Suprapubic skin (tissue), 4 donors: Measurements from ENCODE around the gene SFSWAP. TPM values are rescaled to one million over a fixed set of nuclear protein-coding genes. Genes with fewer than 3 reads are reported as not detected.
A peak's percentile ranks its signal among the peaks of the same experiment; 100 is the strongest.

Experiments
- DNase-seq, 2 donors: peaks; one replicate each; pipeline ENCODE4 v3.0.0-alpha.2; 2019; ENCODE audit warnings: low spot score in 2 of 2
- H3K27ac ChIP-seq: fragments of 200-600 bp; sonication (generic); one replicate; pipeline ENCODE4 v1.5.1; 2019
- H3K27me3 ChIP-seq: fragments of 200-600 bp; sonication (generic); one replicate; pipeline ENCODE4 v1.5.1; 2019
- H3K36me3 ChIP-seq: fragments of 200-600 bp; sonication (generic); one replicate; pipeline ENCODE4 v1.5.1; 2019
- H3K4me1 ChIP-seq: fragments of 200-600 bp; sonication (generic); one replicate; pipeline ENCODE4 v1.5.1; 2019
- H3K4me3 ChIP-seq: fragments of 200-600 bp; sonication (generic); one replicate; pipeline ENCODE4 v1.5.1; 2019; ENCODE audit warnings: mild to moderate bottlenecking
- H3K9me3 ChIP-seq: fragments of 200-600 bp; sonication (generic); one replicate; pipeline ENCODE4 v1.5.1; 2019
- EP300 ChIP-seq: sonication (generic); formaldehyde crosslinking; IDR thresholded peaks from one replicate; pipeline ENCODE4 v1.6.1; 2017; ENCODE audit warnings: antibody characterized with exemption
- POLR2A ChIP-seq, 2 donors: fragments of 450-650 bp; IDR thresholded peaks; one replicate each; pipeline ENCODE4 v1.6.1; 2017; ENCODE audit warnings: antibody characterized with exemption in 2 of 2, mild to moderate bottlenecking in 2 of 2, moderate library complexity in 2 of 2
- POLR2AphosphoS5 ChIP-seq, 3 donors: sonication (generic); formaldehyde crosslinking; IDR thresholded peaks; one replicate each; pipeline ENCODE4 v1.6.1; 2017; ENCODE audit warnings: antibody characterized with exemption in 3 of 3
- WGBS: methylation state at CpG from one replicate; pipeline ENCODE4 v1.1.5; 2018; 5-methylcytosine and 5-hydroxymethylcytosine counted together
- total RNA-seq, 4 donors: library from RNA; depleted of rRNA; stranded (reverse); fragments of >200 nt; gene quantifications; one replicate each; pipeline ENCODE4 v1.1.0, GENCODE V29; 2016
- TF ChIP-seq, protein P1 (sequence below), 2 donors: fragments of 200-600 bp in 1 of 2; fragments of 450-650 bp in 1 of 2; sonication (generic) in 1 of 2; IDR thresholded peaks; one replicate each; pipeline ENCODE4 v1.5.1; 2016 to 2019; ENCODE audit warnings: antibody characterized with exemption in 2 of 2, mild to moderate bottlenecking in 1 of 2, moderate library complexity in 1 of 2

SFSWAP gene
- total RNA-seq, 4 donors from 2014 or later: 41.3 to 107 (median 49.9) TPM

DNA sequence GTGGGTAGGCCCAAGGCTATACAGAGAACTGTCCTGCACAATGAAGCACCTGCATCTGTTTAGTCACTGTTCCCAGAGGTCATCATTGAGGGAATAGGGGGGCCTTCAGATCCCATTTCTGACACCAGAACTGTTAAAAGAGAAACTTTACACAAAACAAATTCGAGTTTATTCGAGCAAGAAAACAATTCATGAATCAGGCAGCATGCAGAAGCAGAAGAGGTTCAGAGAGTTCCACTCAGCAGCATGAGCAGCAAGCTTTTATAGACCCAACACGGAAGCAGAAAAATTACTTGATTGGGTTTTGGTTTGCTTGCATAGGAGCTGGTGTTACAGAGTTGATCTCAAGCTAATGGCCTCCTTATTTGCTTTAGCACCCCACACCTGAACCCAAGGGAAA, 1.7 kb upstream of the SFSWAP start:
- 90% methylated on average over 3 of the region's 3 CpGs for WGBS
- no peaks in the 10 kb centered on the region for H3K27me3 ChIP-seq
- no peak overlapping the region for H3K27ac ChIP-seq
- peaks cover 9% of the 10 kb centered on the region for H3K9me3 ChIP-seq
- TF ChIP-seq EP300 (no peak), POLR2A (IDR thresholded peaks at IDR 0.05) (no peak), POLR2AphosphoS5 (IDR thresholded peaks at IDR 0.05) (no peak)
- TF ChIP-seq, protein P1, sequence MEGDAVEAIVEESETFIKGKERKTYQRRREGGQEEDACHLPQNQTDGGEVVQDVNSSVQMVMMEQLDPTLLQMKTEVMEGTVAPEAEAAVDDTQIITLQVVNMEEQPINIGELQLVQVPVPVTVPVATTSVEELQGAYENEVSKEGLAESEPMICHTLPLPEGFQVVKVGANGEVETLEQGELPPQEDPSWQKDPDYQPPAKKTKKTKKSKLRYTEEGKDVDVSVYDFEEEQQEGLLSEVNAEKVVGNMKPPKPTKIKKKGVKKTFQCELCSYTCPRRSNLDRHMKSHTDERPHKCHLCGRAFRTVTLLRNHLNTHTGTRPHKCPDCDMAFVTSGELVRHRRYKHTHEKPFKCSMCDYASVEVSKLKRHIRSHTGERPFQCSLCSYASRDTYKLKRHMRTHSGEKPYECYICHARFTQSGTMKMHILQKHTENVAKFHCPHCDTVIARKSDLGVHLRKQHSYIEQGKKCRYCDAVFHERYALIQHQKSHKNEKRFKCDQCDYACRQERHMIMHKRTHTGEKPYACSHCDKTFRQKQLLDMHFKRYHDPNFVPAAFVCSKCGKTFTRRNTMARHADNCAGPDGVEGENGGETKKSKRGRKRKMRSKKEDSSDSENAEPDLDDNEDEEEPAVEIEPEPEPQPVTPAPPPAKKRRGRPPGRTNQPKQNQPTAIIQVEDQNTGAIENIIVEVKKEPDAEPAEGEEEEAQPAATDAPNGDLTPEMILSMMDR (IDR thresholded peaks at IDR 0.05): no peak
- peaks cover 26% of the 10 kb centered on the region for H3K4me1 ChIP-seq
- no peak overlapping the region for H3K4me3 ChIP-seq
- H3K36me3 ChIP-seq: peaks cover 8% of the 10 kb centered on the region
- no peak for DNase-seq

DNA sequence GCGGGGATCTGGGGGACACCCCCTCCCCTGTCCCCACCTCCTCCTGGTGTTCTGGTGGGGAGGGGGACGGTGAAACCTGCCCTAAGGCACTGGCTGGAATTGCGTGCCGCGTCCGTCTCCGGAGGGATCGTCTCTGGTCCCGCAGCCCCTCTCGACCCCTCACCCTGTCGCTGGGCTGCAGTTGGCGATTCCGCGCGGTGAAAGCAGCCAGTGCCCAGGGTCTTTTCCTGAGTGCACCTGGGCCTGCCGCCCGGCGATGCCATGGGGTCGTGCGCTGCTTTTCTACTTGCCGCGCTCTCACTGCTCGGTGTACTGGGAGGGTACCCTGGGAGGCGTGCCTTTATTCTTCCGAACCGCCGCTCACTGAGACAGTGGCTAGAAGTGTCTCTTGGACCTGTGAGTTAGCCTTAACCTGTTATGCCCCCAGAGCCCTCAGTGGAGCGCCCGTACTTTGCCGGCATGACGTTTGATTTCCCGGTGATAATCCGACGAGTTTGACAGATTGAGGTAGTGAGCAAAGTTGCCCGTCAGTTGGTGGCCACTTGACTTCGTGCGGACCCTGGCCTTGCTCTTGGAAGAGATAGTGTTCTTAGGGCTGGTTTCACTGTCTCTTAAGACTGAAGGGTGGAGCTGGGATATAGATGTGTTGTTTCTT, 788 bp downstream of the SFSWAP start:
- no peaks in the 10 kb centered on the region for H3K27me3 ChIP-seq
- peak overlapping the region; percentile 73 for H3K4me3 ChIP-seq
- H3K27ac ChIP-seq: no peak overlapping the region
- peaks cover 26% of the 10 kb centered on the region for H3K4me1 ChIP-seq
- no peak for DNase-seq
- H3K36me3 ChIP-seq: peaks cover 32% of the 10 kb centered on the region
- TF ChIP-seq EP300 (no peak), POLR2AphosphoS5 (IDR thresholded peaks at IDR 0.05) (no peak)
- TF ChIP-seq, protein P1 (IDR thresholded peaks at IDR 0.05): no peak
- H3K9me3 ChIP-seq: no peaks in the 10 kb centered on the region
- WGBS: 0% methylated on average over 15 of the region's 37 CpGs

GRCh38 chr12:131713349-131713748, 2.5 kb downstream of the SFSWAP start:
- TF ChIP-seq POLR2AphosphoS5 (IDR thresholded peaks at IDR 0.05) (no peak), POLR2A (IDR thresholded peaks at IDR 0.05) (no peak), EP300 (no peak)
- TF ChIP-seq, protein P1 (IDR thresholded peaks at IDR 0.05): no peak
- WGBS: 78% methylated on average over 8 of the region's 8 CpGs
- peaks cover 26% of the 10 kb centered on the region for H3K4me1 ChIP-seq
- H3K27ac ChIP-seq: no peak overlapping the region
- no peaks in the 10 kb centered on the region for H3K9me3 ChIP-seq
- no peak overlapping the region for H3K4me3 ChIP-seq
- peaks cover 49% of the 10 kb centered on the region for H3K36me3 ChIP-seq
- DNase-seq: no peak
- H3K27me3 ChIP-seq: no peaks in the 10 kb centered on the region

DNA sequence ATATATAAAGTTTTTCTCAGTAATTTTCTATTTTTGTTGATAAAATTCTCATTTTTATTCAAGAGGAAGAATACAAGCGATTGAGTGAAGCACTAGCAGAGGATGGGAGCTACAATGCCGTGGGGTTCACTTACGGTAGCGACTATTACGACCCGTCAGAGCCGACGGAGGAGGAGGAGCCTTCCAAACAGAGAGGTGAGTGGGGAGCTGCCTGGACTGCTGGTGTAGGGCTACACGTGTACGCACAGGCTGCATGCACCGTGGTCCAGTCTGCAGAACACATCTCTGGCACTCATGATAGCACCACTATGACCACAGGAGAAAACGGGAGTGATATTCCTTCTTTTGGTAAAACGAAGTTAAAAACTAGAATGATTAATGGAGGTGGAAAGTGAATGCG, 3.9 kb downstream of the SFSWAP start:
- no peak overlapping the region for H3K4me3 ChIP-seq
- TF ChIP-seq, protein P1 (IDR thresholded peaks at IDR 0.05): no peak
- TF ChIP-seq EP300 (no peak), POLR2AphosphoS5 (IDR thresholded peaks at IDR 0.05) (no peak), POLR2A (IDR thresholded peaks at IDR 0.05) (no peak)
- peaks cover 26% of the 10 kb centered on the region for H3K4me1 ChIP-seq
- DNase-seq: no peak
- no peaks in the 10 kb centered on the region for H3K9me3 ChIP-seq
- H3K36me3 ChIP-seq: peaks cover 63% of the 10 kb centered on the region
- H3K27ac ChIP-seq: no peak overlapping the region
- H3K27me3 ChIP-seq: no peaks in the 10 kb centered on the region
- 90% methylated on average over 14 of the region's 14 CpGs for WGBS

- Histone ChIP-seq H3K27ac (no peak overlapping the region), H3K4me1 (peaks cover 20% of the 10 kb centered on the region), H3K36me3 (peaks cover 78% of the 10 kb centered on the region), H3K9me3 (no peaks in the 10 kb centered on the region), H3K27me3 (no peaks in the 10 kb centered on the region), H3K4me3 (no peak overlapping the region)
- TF ChIP-seq EP300: no peak
- 91% methylated on average over 3 of the region's 3 CpGs for WGBS
- DNase-seq: no peak
Measured at GRCh38 chr12:131716282-131716681, 5.4 kb downstream of the SFSWAP start.

GRCh38 chr12:131720241-131720640, 9.4 kb downstream of the SFSWAP start:
- DNase-seq: no peak
- no peak for TF ChIP-seq POLR2A (IDR thresholded peaks at IDR 0.05)
- Histone ChIP-seq H3K4me1 (no peaks in the 10 kb centered on the region), H3K9me3 (no peaks in the 10 kb centered on the region), H3K36me3 (peaks cover 93% of the 10 kb centered on the region), H3K4me3 (no peak overlapping the region), H3K27ac (no peak overlapping the region), H3K27me3 (no peaks in the 10 kb centered on the region)
- WGBS: 92% methylated on average over 8 of the region's 8 CpGs
